IMR-90 (cell line): Measurements from ENCODE around the gene TM7SF3. TPM values are rescaled to one million over a fixed set of nuclear protein-coding genes. Genes with fewer than 3 reads are reported as not detected.

ENCODE experiments used
- ATAC-seq: fragments of 200-7000 bp; cut with Tn5 transposase; 2 replicates; pipeline ENCODE4 v1.9.1; 2020; ENCODE audit warnings: low read depth, mild to moderate bottlenecking, moderate library complexity
- BruUV-seq: library from RNA; stranded (reverse); fragments of 400-500 nt; replicated peaks from 2 replicates; lab custom pipeline; 2021; lab: Mats Ljungman, UMichigan
- CTCF ChIA-PET: fragments of 300-600 bp; formaldehyde crosslinking; extraction: SDS; loops from one replicate; lab custom pipeline; 2021; ENCODE audit warnings: antibody characterized with exemption; lab: Yijun Ruan, JAX
- POLR2A ChIA-PET: fragments of 300-600 bp; sonication (Branson Sonifier 250); formaldehyde crosslinking; loops from one replicate; lab custom pipeline; 2022; ENCODE audit warnings: antibody characterized with exemption; ENCODE audit not compliant: unreplicated experiment; lab: Charles Lee
- DNase-seq: peaks from one replicate; pipeline ENCODE4 v3.0.0; 2013
- H2AFZ ChIP-seq: replicated peaks from 2 replicates; pipeline ENCODE3; 2013; ENCODE audit warnings: low read length, mild to moderate bottlenecking; ENCODE audit not compliant: poor library complexity
- H2AK5ac ChIP-seq: 2 replicates; pipeline ENCODE4 v1.6.1; 2013; ENCODE audit warnings: low read depth, low read length, inconsistent platforms
- H2AK9ac ChIP-seq: replicated peaks from 2 replicates; pipeline ENCODE3; 2013; ENCODE audit warnings: mild to moderate bottlenecking, low read depth, low read length, moderate library complexity; ENCODE audit not compliant: poor library complexity
- H2BK120ac ChIP-seq: 2 replicates; pipeline ENCODE4 v1.6.1; 2013; ENCODE audit warnings: low read depth, low read length, inconsistent platforms
- H2BK15ac ChIP-seq: 3 replicates; pipeline ENCODE4 v1.6.1; 2013; ENCODE audit warnings: low read depth, low read length, inconsistent platforms
- H2BK20ac ChIP-seq: 2 replicates; pipeline ENCODE4 v1.6.1; 2013; ENCODE audit warnings: low read depth, mild to moderate bottlenecking, inconsistent platforms, low read length, moderate library complexity
- H2BK5ac ChIP-seq: 2 replicates; pipeline ENCODE4 v1.6.1; 2013; ENCODE audit warnings: mild to moderate bottlenecking, low read depth, low read length, inconsistent platforms; ENCODE audit not compliant: poor library complexity, severe bottlenecking
- H3K14ac ChIP-seq: replicated peaks from 2 replicates; pipeline ENCODE4 v1.6.1; 2013; ENCODE audit warnings: low read depth, low read length, inconsistent platforms
- H3K18ac ChIP-seq: 2 replicates; pipeline ENCODE4 v1.6.1; 2013; ENCODE audit warnings: low read depth, low read length, control low read depth
- H3K23ac ChIP-seq: 2 replicates; pipeline ENCODE4 v1.6.1; 2013; ENCODE audit warnings: low read depth, low read length, inconsistent platforms
- H3K27ac ChIP-seq: 2 replicates; pipeline ENCODE4 v1.5.1; 2013; ENCODE audit warnings: mild to moderate bottlenecking, control low read depth, low read length; ENCODE audit not compliant: insufficient read depth
- H3K27me3 ChIP-seq: 2 replicates; pipeline ENCODE4 v1.6.1; 2013; ENCODE audit warnings: low read length; ENCODE audit not compliant: control insufficient read depth, insufficient read depth
- H3K36me3 ChIP-seq: 2 replicates; pipeline ENCODE4 v1.6.1; 2013; ENCODE audit warnings: low read length, mixed read lengths; ENCODE audit not compliant: control insufficient read depth, insufficient read depth
- H3K4ac ChIP-seq: 2 replicates; pipeline ENCODE4 v1.6.1; 2013; ENCODE audit warnings: low read depth, low read length, inconsistent platforms
- H3K4me1 ChIP-seq: 2 replicates; pipeline ENCODE4 v1.6.1; 2013; ENCODE audit warnings: low read length, mixed read lengths; ENCODE audit not compliant: control insufficient read depth, insufficient read depth
- H3K4me2 ChIP-seq: 2 replicates; pipeline ENCODE4 v1.6.1; 2013; ENCODE audit warnings: low read depth, mild to moderate bottlenecking, control low read depth, low read length, moderate library complexity
- H3K4me3 ChIP-seq: 2 replicates; pipeline ENCODE4 v1.5.1; 2013; ENCODE audit warnings: low read depth, mild to moderate bottlenecking, control low read depth, low read length, moderate library complexity; ENCODE audit not compliant: insufficient read depth
- H3K56ac ChIP-seq: 2 replicates; pipeline ENCODE4 v1.6.1; 2013; ENCODE audit warnings: low read length, inconsistent platforms; ENCODE audit not compliant: insufficient read depth; ENCODE audit errors: extremely low read depth
- H3K79me1 ChIP-seq, 2 experiments: 2 replicates each; pipeline ENCODE4 v1.6.1; 2013; ENCODE audit warnings: low read length in 2 of 2, inconsistent platforms in 1 of 2, low read depth in 1 of 2
- H3K9ac ChIP-seq: 2 replicates; pipeline ENCODE4 v1.6.1; 2013; ENCODE audit warnings: low read depth, low read length, control low read depth
- H3K9me1 ChIP-seq: 2 replicates; pipeline ENCODE4 v1.6.1; 2013; ENCODE audit warnings: low read length, inconsistent platforms; ENCODE audit not compliant: insufficient read depth
- H3K9me3 ChIP-seq: 2 replicates; pipeline ENCODE4 v1.6.1; 2013; ENCODE audit warnings: low read length; ENCODE audit not compliant: control insufficient read depth, insufficient read depth
- H4K20me1 ChIP-seq: 2 replicates; pipeline ENCODE4 v1.6.1; 2013; ENCODE audit warnings: low read length, inconsistent platforms; ENCODE audit not compliant: insufficient read depth
- H4K5ac ChIP-seq: 2 replicates; pipeline ENCODE4 v1.6.1; 2013; ENCODE audit warnings: mild to moderate bottlenecking, low read depth, low read length, control low read depth
- H4K8ac ChIP-seq, 2 experiments: 2 replicates each; pipeline ENCODE4 v1.6.1; 2013; ENCODE audit warnings: low read depth in 2 of 2, low read length in 2 of 2, control low read depth in 1 of 2, inconsistent platforms in 1 of 2
- H4K91ac ChIP-seq: 2 replicates; pipeline ENCODE4 v1.6.1; 2013; ENCODE audit warnings: low read depth, low read length, inconsistent platforms; ENCODE audit not compliant: insufficient read depth
- BHLHE40 ChIP-seq: fragments of 150-350 bp; IDR thresholded peaks from 2 replicates; pipeline ENCODE4 v1.6.1; 2016; ENCODE audit warnings: mild to moderate bottlenecking, low read depth, low read length
- CTCF ChIP-seq: conservative IDR thresholded peaks from 2 replicates; pipeline ENCODE4 v1.5.1; 2012; ENCODE audit warnings: mild to moderate bottlenecking, low read depth, low read length, improper control_type of control experiment
- ELK1 ChIP-seq: fragments of 150-350 bp; IDR thresholded peaks from 2 replicates; pipeline ENCODE4 v1.6.1; 2016; ENCODE audit warnings: low read depth, mild to moderate bottlenecking, low read length, moderate library complexity, borderline replicate concordance
- FOS ChIP-seq: fragments of 150-350 bp; IDR thresholded peaks from 2 replicates; pipeline ENCODE4 v1.6.1; 2016; ENCODE audit warnings: low read depth, low read length
- MAFK ChIP-seq: IDR thresholded peaks from 2 replicates; pipeline ENCODE4 v1.6.1; 2012; ENCODE audit warnings: low read depth, low read length, improper control_type of control experiment
- MAZ ChIP-seq: IDR thresholded peaks from 2 replicates; pipeline ENCODE4 v1.6.1; 2012; ENCODE audit warnings: low read depth, mild to moderate bottlenecking, low read length, improper control_type of control experiment, moderate library complexity, borderline replicate concordance
- NFE2L2 ChIP-seq: fragments of 150-350 bp; IDR thresholded peaks from 2 replicates; pipeline ENCODE4 v1.6.1; 2016; ENCODE audit warnings: low read depth, mild to moderate bottlenecking, low read length
- POLR2A ChIP-seq: IDR thresholded peaks from 2 replicates; pipeline ENCODE4 v1.6.1; 2012; ENCODE audit warnings: mild to moderate bottlenecking, low read depth, low read length
- RAD21 ChIP-seq: IDR thresholded peaks from 2 replicates; pipeline ENCODE4 v1.6.1; 2012; ENCODE audit warnings: low read length, improper control_type of control experiment
- RFX5 ChIP-seq: IDR thresholded peaks from 2 replicates; pipeline ENCODE4 v1.8.0; 2012; ENCODE audit warnings: low read depth, mild to moderate bottlenecking, low read length, moderate library complexity
- WGBS, 2 experiments: methylation state at CpG; one replicate each; pipeline versions ENCODE4 v1.1.5 to v1.1.7; 2013; ENCODE audit warnings: missing lambda C conversion rate in 2 of 2; ENCODE audit not compliant: insufficient read length in 1 of 2; ENCODE audit errors: extremely low coverage in 2 of 2; 5-methylcytosine and 5-hydroxymethylcytosine counted together
- dilution Hi-C: fragments of 300-500 bp; cut with HindIII; formaldehyde crosslinking; loops from one replicate; pipeline ENCODE4 v1.14.3; 2018; ENCODE audit warnings: low sequenced_read_pairs; ENCODE audit not compliant: unreplicated experiment
- in situ Hi-C: fragments of 300-500 bp; cut with MboI; formaldehyde crosslinking; loops from 3 replicates; pipeline ENCODE4 v1.14.3; 2019; ENCODE audit warnings: low sequenced_read_pairs, inconsistent platforms, mixed read lengths
- intact Hi-C: fragments of 100-400 bp; cut with micrococcal nuclease; formaldehyde crosslinking; loops from 2 replicates; pipeline ENCODE4 v1.10.0; 2022
- polyA plus RNA-seq, 3 experiments: library from polyadenylated mRNA; depleted of rRNA; stranded (reverse); fragments of >200 nt; gene quantifications; 2 replicates each; pipeline ENCODE4 v1.2.3, GENCODE V29; 2012; ENCODE audit warnings: low replicate concordance in 1 of 3
- total RNA-seq: library from RNA; depleted of rRNA; stranded (reverse); fragments of >200 nt; gene quantifications from 2 replicates; pipeline ENCODE4 v1.2.3, GENCODE V29; 2012
- TF ChIP-seq, protein P1 (sequence below): fragments of 150-350 bp; IDR thresholded peaks from 2 replicates; pipeline ENCODE4 v1.6.1; 2017; ENCODE audit warnings: mild to moderate bottlenecking, antibody characterized with exemption, low read length, low read depth

The TM7SF3 gene
- total and polyA plus RNA-seq, 2 of the 4 experiments (the other 2 are of a cell fraction): 35.3 to 46.6 TPM

DNA sequence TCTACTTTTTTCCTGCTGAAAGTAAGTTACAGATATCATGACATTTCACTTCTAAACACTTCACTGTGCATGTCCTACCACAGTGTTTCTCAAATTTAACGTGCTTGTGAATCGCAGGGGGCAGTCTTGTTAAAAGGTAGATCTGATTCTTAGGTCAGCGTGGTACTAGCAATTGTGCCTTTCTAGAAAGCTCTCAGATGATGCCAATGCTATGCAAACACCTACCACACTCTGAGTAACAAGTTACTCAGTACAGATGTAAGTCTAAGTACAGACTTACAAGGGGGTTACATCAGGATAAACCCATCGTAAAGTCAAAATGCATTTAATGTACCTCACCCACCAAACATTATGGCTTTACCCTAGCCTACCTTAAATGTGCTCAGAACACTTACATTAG, 22.4 kb downstream of the TM7SF3 start:
- H2AK5ac ChIP-seq: no peak overlapping the region
- TF ChIP-seq FOS (no peak), RAD21 (no peak), NFE2L2 (no peak), BHLHE40 (no peak), MAZ (no peak), ELK1 (no peak), CTCF (no peak), RFX5 (no peak), MAFK (no peak), POLR2A (no peak)
- TF ChIP-seq, protein P1, sequence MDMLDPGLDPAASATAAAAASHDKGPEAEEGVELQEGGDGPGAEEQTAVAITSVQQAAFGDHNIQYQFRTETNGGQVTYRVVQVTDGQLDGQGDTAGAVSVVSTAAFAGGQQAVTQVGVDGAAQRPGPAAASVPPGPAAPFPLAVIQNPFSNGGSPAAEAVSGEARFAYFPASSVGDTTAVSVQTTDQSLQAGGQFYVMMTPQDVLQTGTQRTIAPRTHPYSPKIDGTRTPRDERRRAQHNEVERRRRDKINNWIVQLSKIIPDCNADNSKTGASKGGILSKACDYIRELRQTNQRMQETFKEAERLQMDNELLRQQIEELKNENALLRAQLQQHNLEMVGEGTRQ: no peak
- no peak overlapping the region for H3K27ac ChIP-seq
- H4K20me1 ChIP-seq: no peaks in the 10 kb centered on the region
- peaks cover 10% of the 10 kb centered on the region for H3K36me3 ChIP-seq
- H4K8ac ChIP-seq: no peak overlapping the region
- WGBS, 2 experiments: no CpG with 5 or more reads among the region's 4 CpGs
- no peak for DNase-seq
- H3K27me3 ChIP-seq: no peaks in the 10 kb centered on the region
- no peaks in the 10 kb centered on the region for H3K4me1 ChIP-seq
- no peak overlapping the region for H3K9ac ChIP-seq
- H3K14ac ChIP-seq: no peak overlapping the region; the same call in 1 of the 2 replicates
- H2AK9ac ChIP-seq: no peak overlapping the region
- in situ Hi-C loops (no loop called here), intact Hi-C loops (no loop called here), dilution Hi-C loops (no loop called here)
- H4K5ac ChIP-seq: no peak overlapping the region
- no TSS peak for BruUV-seq
- H4K91ac ChIP-seq: no peak overlapping the region
- POLR2A ChIA-PET: no interaction called here
- H2AFZ ChIP-seq: no peak overlapping the region
- H3K56ac ChIP-seq: no peak overlapping the region
- H3K79me1 ChIP-seq: peaks cover 2 to 6% of the 10 kb centered on the region in 2 experiments; a peak in 1 of 4 replicates
- H3K18ac ChIP-seq: no peak overlapping the region
- H3K9me1 ChIP-seq: peaks cover 6% of the 10 kb centered on the region; the same call in 1 of the 2 replicates
- H3K4ac ChIP-seq: no peak overlapping the region
- no peaks in the 10 kb centered on the region for H3K9me3 ChIP-seq
- no peak overlapping the region for H2BK15ac ChIP-seq
- no peak for ATAC-seq
- H3K4me3 ChIP-seq: no peak overlapping the region
- H3K23ac ChIP-seq: no peak overlapping the region
- CTCF ChIA-PET: no interaction called here
- no peak overlapping the region for H2BK20ac ChIP-seq
- H2BK5ac ChIP-seq: no peak overlapping the region
- H3K4me2 ChIP-seq: no peak overlapping the region
- H2BK120ac ChIP-seq: no peak overlapping the region
